HEK293T (cell line): ENCODE measurements around the gene SH3GLB2.

ENCODE experiments used
- CTCF ChIA-PET: fragments of 350-600 bp; formaldehyde crosslinking; extraction: SDS; loops from one replicate; lab custom pipeline; 2021; ENCODE audit warnings: antibody characterized with exemption, inconsistent platforms; lab: Yijun Ruan, JAX
- POLR2A ChIA-PET: fragments of 350-600 bp; formaldehyde crosslinking; extraction: SDS; loops from one replicate; lab custom pipeline; 2020; ENCODE audit warnings: antibody characterized with exemption, inconsistent platforms; lab: Yijun Ruan, JAX
- DNase-seq: peaks from one replicate; pipeline ENCODE4 v3.0.0; 2012; ENCODE audit warnings: mixed read lengths; ENCODE audit errors: extremely low spot score
- ARNT ChIP-seq: fragments of 450-650 bp; IDR thresholded peaks from 2 replicates; pipeline ENCODE4 v1.6.1; 2017; ENCODE audit warnings: mild to moderate bottlenecking
- BHLHE40 ChIP-seq: fragments of 450-650 bp; IDR thresholded peaks from 2 replicates; pipeline ENCODE4 v1.6.1; 2016; ENCODE audit warnings: mild to moderate bottlenecking, moderate library complexity, borderline replicate concordance
- CTBP1 ChIP-seq: fragments of 450-650 bp; IDR thresholded peaks from 2 replicates; pipeline ENCODE4 v1.6.1; 2016; ENCODE audit warnings: borderline replicate concordance
- ELF4 ChIP-seq: fragments of 450-650 bp; IDR thresholded peaks from 2 replicates; pipeline ENCODE4 v1.6.1; 2017; ENCODE audit warnings: antibody characterized with exemption
- FOXA1 ChIP-seq: fragments of 450-650 bp; IDR thresholded peaks from 2 replicates; pipeline ENCODE4 v1.6.1; 2016; ENCODE audit warnings: mild to moderate bottlenecking
- FOXK2 ChIP-seq: fragments of 450-650 bp; IDR thresholded peaks from 2 replicates; pipeline ENCODE4 v1.6.1; 2016; ENCODE audit warnings: mild to moderate bottlenecking
- FOXM1 ChIP-seq: fragments of 450-650 bp; IDR thresholded peaks from 2 replicates; pipeline ENCODE4 v1.6.1; 2017; ENCODE audit warnings: mild to moderate bottlenecking, borderline replicate concordance
- HDGF ChIP-seq: fragments of 450-650 bp; IDR thresholded peaks from 2 replicates; pipeline ENCODE4 v1.6.1; 2017; ENCODE audit warnings: antibody characterized with exemption, borderline replicate concordance
- L3MBTL2 ChIP-seq: fragments of 450-650 bp; conservative IDR thresholded peaks from 2 replicates; pipeline ENCODE4 v1.6.1; 2016; ENCODE audit warnings: mild to moderate bottlenecking
- LEF1 ChIP-seq: fragments of 450-650 bp; IDR thresholded peaks from 2 replicates; pipeline ENCODE4 v1.6.1; 2017; ENCODE audit warnings: mild to moderate bottlenecking, borderline replicate concordance
- NFRKB ChIP-seq: fragments of 450-650 bp; IDR thresholded peaks from 2 replicates; pipeline ENCODE4 v1.6.1; 2016; ENCODE audit warnings: mild to moderate bottlenecking, moderate library complexity
- SP1 ChIP-seq: fragments of 450-650 bp; IDR thresholded peaks from 2 replicates; pipeline ENCODE4 v1.6.1; 2017
- SUZ12 ChIP-seq: fragments of 450-650 bp; IDR thresholded peaks from 2 replicates; pipeline ENCODE4 v1.6.1; 2016; ENCODE audit warnings: mild to moderate bottlenecking
- TARDBP ChIP-seq: fragments of 450-650 bp; IDR thresholded peaks from 2 replicates; pipeline ENCODE4 v1.6.1; 2016
- ZNF384 ChIP-seq: fragments of 450-650 bp; IDR thresholded peaks from 2 replicates; pipeline ENCODE4 v1.6.1; 2016
- TF ChIP-seq, protein P1 (sequence below): fragments of 450-650 bp; IDR thresholded peaks from 2 replicates; pipeline ENCODE4 v1.6.1; 2016

The SH3GLB2 gene

GRCh38 chr9:129009584-129010141 is 18.5 kb downstream of the SH3GLB2 start:
- no peak for TF ChIP-seq FOXK2
- TF ChIP-seq NFRKB = no peak
- no peak for TF ChIP-seq SUZ12
- TF ChIP-seq HDGF = no peak
- no peak for TF ChIP-seq CTBP1
- TF ChIP-seq ELF4 = no peak
- CTCF ChIA-PET = no interaction called here
- POLR2A ChIA-PET = no interaction called here
- no peak for DNase-seq

GRCh38 chr9:129008986-129009583 is 19.0 kb downstream of the SH3GLB2 start:
- ChIA-PET CTCF (no interaction called here), POLR2A (no interaction called here)
- TF ChIP-seq ARNT (no peak), FOXM1 (no peak), SP1 (no peak), CTBP1 (no peak), ELF4 (no peak), TARDBP (no peak), FOXK2 (no peak), LEF1 (no peak), NFRKB (no peak), BHLHE40 (no peak), L3MBTL2 (no peak), HDGF (no peak), ZNF384 (no peak), SUZ12 (no peak), FOXA1 (no peak)
- TF ChIP-seq, protein P1, sequence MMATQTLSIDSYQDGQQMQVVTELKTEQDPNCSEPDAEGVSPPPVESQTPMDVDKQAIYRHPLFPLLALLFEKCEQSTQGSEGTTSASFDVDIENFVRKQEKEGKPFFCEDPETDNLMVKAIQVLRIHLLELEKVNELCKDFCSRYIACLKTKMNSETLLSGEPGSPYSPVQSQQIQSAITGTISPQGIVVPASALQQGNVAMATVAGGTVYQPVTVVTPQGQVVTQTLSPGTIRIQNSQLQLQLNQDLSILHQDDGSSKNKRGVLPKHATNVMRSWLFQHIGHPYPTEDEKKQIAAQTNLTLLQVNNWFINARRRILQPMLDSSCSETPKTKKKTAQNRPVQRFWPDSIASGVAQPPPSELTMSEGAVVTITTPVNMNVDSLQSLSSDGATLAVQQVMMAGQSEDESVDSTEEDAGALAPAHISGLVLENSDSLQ = no peak
- no peak for DNase-seq

- TF ChIP-seq ZNF384 = no peak
- no peak for TF ChIP-seq NFRKB
- TF ChIP-seq CTBP1 = no peak
- POLR2A ChIA-PET = interaction anchor here (0.8 kb wide), 1 partner anchor 190 kb away, joined by 3 read pairs; the partner anchor contains the start of gene ENDOG
- CTCF ChIA-PET = no interaction called here
- no peak for DNase-seq
Observed at GRCh38 chr9:129008469-129008965, 19.6 kb downstream of the SH3GLB2 start.

GRCh38 chr9:129007766-129008468 is 20.2 kb downstream of the SH3GLB2 start:
- DNase-seq = no peak
- TF ChIP-seq ARNT (no peak), SP1 (no peak), TARDBP (no peak), NFRKB (no peak), CTBP1 (no peak), HDGF (no peak)
- TF ChIP-seq, protein P1 = no peak
- ChIA-PET POLR2A (interaction anchor here (0.8 kb wide), 1 partner anchor 190 kb away, joined by 3 read pairs; the partner anchor contains the start of gene ENDOG), CTCF (interaction anchor here (0.5 to 1.2 kb wide), 4 partner anchors 8 to 18 kb away, joined by 3 to 5 read pairs (median 4); no protein-coding TSS in a partner anchor)

GRCh38 chr9:129007035-129007765 is 20.9 kb downstream of the SH3GLB2 start:
- no peak for DNase-seq
- ChIA-PET POLR2A (interaction anchor here (1.0 to 1.5 kb wide), 2 partner anchors 17 to 59 kb away, joined by 3 to 4 read pairs; no protein-coding TSS in a partner anchor), CTCF (interaction anchor here (0.5 to 1.2 kb wide), 4 partner anchors 9 to 18 kb away, joined by 3 to 5 read pairs (median 4); no protein-coding TSS in a partner anchor)
- no peak for TF ChIP-seq SP1
- TF ChIP-seq, protein P1 = no peak
- TF ChIP-seq BHLHE40 = no peak
- TF ChIP-seq TARDBP = no peak
- TF ChIP-seq CTBP1 = no peak
- TF ChIP-seq FOXK2 = no peak
- TF ChIP-seq FOXA1 = no peak
- no peak for TF ChIP-seq NFRKB
- TF ChIP-seq LEF1 = no peak
- no peak for TF ChIP-seq FOXM1
- TF ChIP-seq ZNF384 = no peak
